Measurements from ENCODE around the gene MAP3K1. TPM values are rescaled to one million over a fixed set of nuclear protein-coding genes. Genes with fewer than 3 reads are reported as not detected.
"Not testable (repeated sequence)": the region's sequence is repeated elsewhere in the genome, so short reads cannot be mapped to it uniquely, and the experiment has no call there.

The MAP3K1 gene
- 14.2 to 14.8 TPM (median 14.6 TPM) in 3 replicates for total RNA-seq
- long read RNA-seq, partial matches to known transcripts = 0 of 2 reads
- long read RNA-seq, other reads (novel, unspliced or antisense) = 2 of 2 reads

DNA sequence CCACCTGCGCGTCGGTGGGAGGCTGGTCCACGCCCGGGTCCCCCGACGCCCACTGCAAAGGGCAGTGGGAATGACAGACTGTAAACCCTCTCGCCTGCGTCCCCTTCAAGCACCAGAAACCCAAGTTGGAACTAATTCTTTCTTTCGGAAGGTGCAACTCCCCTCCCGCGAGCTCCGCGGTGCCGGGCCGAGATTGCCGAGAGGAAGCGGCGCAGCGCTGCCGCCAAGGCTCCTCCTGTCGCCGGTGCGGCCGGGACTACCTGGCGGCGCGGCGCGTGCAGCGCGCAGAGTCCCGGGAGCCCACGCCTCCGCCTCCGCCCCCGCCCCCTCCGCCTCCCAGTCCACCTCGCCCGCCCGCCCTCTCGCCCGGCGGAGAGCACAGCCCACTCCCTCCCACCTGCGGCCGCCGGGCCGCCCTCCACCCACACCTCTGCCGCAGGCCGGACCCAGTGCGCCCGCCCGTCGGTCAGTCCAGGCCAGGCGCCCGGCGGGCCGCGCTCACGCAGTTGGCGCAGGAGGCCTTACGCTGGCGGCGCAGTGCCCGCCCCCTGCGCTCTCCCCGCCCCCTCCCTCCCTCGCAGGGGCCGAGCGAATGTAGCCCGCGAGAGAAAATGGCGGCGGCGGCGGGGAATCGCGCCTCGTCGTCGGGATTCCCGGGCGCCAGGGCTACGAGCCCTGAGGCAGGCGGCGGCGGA lies at the start of gene MAP3K1:
Gene MAP3K1, plus strand, starts transcription at position 587 of the 695 bp plus-strand sequence. Its CDS starts 25 bp downstream, at position 612.
- H3K27me3 Mint-ChIP-seq (ENCODE audit: low read depth) = no peaks in the 10 kb centered on the region
- H3K4me3 Mint-ChIP-seq (ENCODE audit: unreplicated experiment) = peak within 1 kb of the TSS; percentile 74
- H3K4me1 Mint-ChIP-seq (ENCODE audit: low read depth) = peaks cover 35% of the 10 kb centered on the region
- TF ChIP-seq, protein P1, sequence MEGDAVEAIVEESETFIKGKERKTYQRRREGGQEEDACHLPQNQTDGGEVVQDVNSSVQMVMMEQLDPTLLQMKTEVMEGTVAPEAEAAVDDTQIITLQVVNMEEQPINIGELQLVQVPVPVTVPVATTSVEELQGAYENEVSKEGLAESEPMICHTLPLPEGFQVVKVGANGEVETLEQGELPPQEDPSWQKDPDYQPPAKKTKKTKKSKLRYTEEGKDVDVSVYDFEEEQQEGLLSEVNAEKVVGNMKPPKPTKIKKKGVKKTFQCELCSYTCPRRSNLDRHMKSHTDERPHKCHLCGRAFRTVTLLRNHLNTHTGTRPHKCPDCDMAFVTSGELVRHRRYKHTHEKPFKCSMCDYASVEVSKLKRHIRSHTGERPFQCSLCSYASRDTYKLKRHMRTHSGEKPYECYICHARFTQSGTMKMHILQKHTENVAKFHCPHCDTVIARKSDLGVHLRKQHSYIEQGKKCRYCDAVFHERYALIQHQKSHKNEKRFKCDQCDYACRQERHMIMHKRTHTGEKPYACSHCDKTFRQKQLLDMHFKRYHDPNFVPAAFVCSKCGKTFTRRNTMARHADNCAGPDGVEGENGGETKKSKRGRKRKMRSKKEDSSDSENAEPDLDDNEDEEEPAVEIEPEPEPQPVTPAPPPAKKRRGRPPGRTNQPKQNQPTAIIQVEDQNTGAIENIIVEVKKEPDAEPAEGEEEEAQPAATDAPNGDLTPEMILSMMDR (IDR thresholded peaks at IDR 0.05) = peak; percentile 51
- no peaks in the 10 kb centered on the region for H3K36me3 Mint-ChIP-seq (ENCODE audit: low read depth)
- peak within 1 kb of the TSS; percentile 71 for H3K27ac Mint-ChIP-seq (ENCODE audit: unreplicated experiment)
- no peaks in the 10 kb centered on the region for H3K9me3 Mint-ChIP-seq (ENCODE audit: low read depth)
- DNase-seq (ENCODE audit: low spot score) = no peak

DNA sequence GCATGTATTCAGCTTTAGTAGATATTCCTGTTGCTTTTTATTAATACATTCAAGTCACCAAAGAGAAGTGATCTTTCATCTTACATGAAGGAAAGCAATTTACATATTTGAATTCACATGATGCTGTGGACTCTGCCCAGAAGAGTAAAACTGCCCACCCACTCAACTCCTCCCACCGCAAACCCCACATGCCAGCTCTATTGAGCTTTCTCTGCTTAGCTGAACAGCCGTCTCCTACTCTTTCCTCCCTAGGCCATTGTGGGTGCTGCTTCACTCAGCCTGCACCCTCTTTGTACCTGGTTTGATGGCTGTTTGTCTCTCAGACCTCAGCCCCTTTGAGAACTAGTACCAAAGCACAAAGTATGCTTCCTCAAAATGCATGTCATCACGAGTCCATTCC lies 48.4 kb upstream of the MAP3K1 start:
- H3K9me3 Mint-ChIP-seq (ENCODE audit: low read depth) = no peaks in the 10 kb centered on the region
- H3K4me3 Mint-ChIP-seq (ENCODE audit: unreplicated experiment) = no peak overlapping the region
- TF ChIP-seq, protein P1 (IDR thresholded peaks at IDR 0.05) = no peak

DNA sequence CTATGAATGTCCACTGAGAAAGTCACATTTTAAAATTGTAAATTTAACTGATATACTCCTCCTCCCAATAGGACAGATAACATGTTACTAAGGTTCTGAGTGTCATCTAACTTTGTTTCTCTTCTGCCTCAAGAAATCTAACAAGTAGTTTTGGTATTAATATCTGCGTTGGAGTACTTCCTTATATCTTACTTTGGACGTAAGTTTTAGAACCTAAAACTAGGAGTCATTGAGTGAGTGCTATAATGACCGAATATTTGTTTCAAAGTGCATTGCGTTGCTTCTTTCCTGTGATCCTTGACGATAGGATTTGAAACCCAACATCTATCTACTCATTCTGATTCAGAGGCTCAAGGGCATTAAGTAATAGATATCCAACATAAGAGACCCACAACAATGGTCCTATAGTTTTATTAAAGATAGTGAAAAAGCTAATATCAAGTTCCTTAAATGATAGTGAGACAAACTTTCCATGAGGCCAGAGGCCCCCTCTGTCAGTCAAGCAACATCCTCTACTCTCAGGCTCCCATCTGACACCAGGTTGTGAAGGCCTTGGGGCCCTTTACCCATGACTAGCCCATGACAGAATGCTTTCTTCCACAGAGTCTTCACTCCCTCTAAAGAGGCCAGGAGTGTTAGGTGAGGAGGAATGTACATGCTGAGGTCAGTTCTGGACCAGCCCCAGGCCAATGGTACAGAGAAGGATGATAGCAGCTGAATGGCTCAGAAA lies 45.3 kb upstream of the MAP3K1 start:
- no peaks in the 10 kb centered on the region for H3K9me3 Mint-ChIP-seq (ENCODE audit: low read depth)
- H3K4me3 Mint-ChIP-seq (ENCODE audit: unreplicated experiment) = no peak overlapping the region
- H3K27me3 Mint-ChIP-seq (ENCODE audit: low read depth) = no peaks in the 10 kb centered on the region
- H3K27ac Mint-ChIP-seq (ENCODE audit: unreplicated experiment) = no peak overlapping the region
- no peaks in the 10 kb centered on the region for H3K36me3 Mint-ChIP-seq (ENCODE audit: low read depth)
- H3K4me1 Mint-ChIP-seq (ENCODE audit: low read depth) = no peaks in the 10 kb centered on the region
- no peak for DNase-seq (ENCODE audit: low spot score)
- TF ChIP-seq, protein P1 (IDR thresholded peaks at IDR 0.05) = no peak

More for the DNA sequence above, 48.4 kb upstream of the MAP3K1 start:
- Mint-ChIP-seq H3K4me1 (ENCODE audit: low read depth) (peaks cover 13% of the 10 kb centered on the region), H3K27ac (ENCODE audit: unreplicated experiment) (no peak overlapping the region), H3K27me3 (ENCODE audit: low read depth) (no peaks in the 10 kb centered on the region), H3K36me3 (ENCODE audit: low read depth) (no peaks in the 10 kb centered on the region)
- DNase-seq (ENCODE audit: low spot score) = no peak

DNA sequence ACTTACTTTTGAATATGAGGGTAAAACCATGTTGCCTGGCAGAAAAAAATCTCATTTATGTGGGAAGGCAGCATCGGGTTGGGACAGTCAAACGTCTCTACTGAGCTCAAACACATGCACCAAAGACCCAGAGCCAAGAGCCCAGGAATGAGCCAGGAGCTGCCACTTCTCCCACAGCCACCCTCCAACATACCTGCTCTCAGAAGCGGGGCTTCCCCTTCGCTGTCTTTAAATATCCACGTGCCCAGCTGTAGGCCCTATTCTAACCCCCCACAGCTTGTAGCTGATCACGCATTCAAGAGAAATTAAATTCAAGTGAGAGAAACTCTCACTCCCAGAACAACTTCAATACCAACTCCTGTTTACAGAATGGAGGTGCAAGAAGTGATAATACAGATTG lies 42.6 kb upstream of the MAP3K1 start:
- TF ChIP-seq, protein P1 (IDR thresholded peaks at IDR 0.05) = no peak
- no peak overlapping the region for H3K4me3 Mint-ChIP-seq (ENCODE audit: unreplicated experiment)

DNA sequence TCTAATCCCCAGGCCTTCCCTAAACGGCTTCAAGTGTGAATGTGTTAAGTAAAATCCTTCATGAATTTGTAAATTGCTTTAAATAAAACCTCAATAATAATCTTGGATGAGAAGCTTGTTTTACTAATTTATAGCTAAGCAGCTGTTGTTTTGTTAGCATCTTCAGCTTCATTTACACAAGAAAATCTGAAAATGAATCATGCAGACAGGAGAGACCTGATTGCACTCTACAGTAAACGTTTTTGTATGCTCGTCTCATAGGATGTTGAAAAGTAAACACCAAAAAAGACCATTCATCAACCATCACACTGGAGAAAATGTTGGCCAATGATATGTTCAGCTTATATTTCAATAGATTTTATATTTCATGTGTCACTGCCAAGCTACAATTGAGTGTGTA lies 40.4 kb upstream of the MAP3K1 start:
- Mint-ChIP-seq H3K4me3 (ENCODE audit: unreplicated experiment) (no peak overlapping the region), H3K27ac (ENCODE audit: unreplicated experiment) (no peak overlapping the region), H3K9me3 (ENCODE audit: low read depth) (peaks cover 16% of the 10 kb centered on the region)

More for the DNA sequence above, 42.6 kb upstream of the MAP3K1 start:
- Mint-ChIP-seq H3K27me3 (ENCODE audit: low read depth) (no peaks in the 10 kb centered on the region), H3K9me3 (ENCODE audit: low read depth) (peaks cover 3% of the 10 kb centered on the region), H3K27ac (ENCODE audit: unreplicated experiment) (no peak overlapping the region), H3K4me1 (ENCODE audit: low read depth) (no peaks in the 10 kb centered on the region), H3K36me3 (ENCODE audit: low read depth) (no peaks in the 10 kb centered on the region)
- no peak for DNase-seq (ENCODE audit: low spot score)

DNA sequence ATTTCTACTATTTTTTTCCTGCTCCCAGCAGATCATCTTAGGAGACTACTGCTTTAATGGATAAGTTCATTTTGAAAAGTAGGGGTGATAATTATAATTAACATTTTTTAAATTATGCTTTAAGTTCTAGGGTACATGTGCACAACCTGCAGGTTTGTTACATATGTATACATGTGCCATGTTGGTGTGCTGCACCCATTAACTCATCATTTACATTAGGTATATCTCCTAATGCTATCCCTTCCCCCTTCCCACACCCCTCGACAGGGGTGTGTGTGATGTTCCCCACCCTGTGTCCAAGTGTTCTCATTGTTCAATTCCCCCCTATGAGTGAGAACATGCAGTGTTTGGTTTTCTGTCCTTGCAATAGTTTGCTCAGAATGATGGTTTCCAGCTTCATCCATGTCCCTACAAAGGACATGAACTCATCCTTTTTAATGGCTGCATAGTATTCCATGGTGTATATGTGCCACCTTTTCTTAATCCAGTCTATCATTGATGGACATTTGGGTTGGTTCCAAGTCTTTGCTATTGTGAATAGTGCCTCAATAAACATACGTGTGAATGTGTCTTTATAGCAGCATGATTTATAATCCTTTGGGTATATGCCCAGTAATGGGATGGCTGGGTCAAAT lies 39.0 kb upstream of the MAP3K1 start:
- H3K4me3 Mint-ChIP-seq (ENCODE audit: unreplicated experiment); H3K27ac Mint-ChIP-seq (ENCODE audit: unreplicated experiment); H3K27me3 Mint-ChIP-seq (ENCODE audit: low read depth); H3K36me3 Mint-ChIP-seq (ENCODE audit: low read depth); DNase-seq (ENCODE audit: low spot score); H3K4me1 Mint-ChIP-seq (ENCODE audit: low read depth): not testable (repeated sequence)
- peaks cover 25% of the 10 kb centered on the region for H3K9me3 Mint-ChIP-seq (ENCODE audit: low read depth)

More for the DNA sequence above, 40.4 kb upstream of the MAP3K1 start:
- no peaks in the 10 kb centered on the region for H3K27me3 Mint-ChIP-seq (ENCODE audit: low read depth)
- DNase-seq (ENCODE audit: low spot score) = no peak
- TF ChIP-seq, protein P1 (IDR thresholded peaks at IDR 0.05) = no peak
- no peaks in the 10 kb centered on the region for H3K4me1 Mint-ChIP-seq (ENCODE audit: low read depth)
- H3K36me3 Mint-ChIP-seq (ENCODE audit: low read depth) = no peaks in the 10 kb centered on the region
